ENCODE results near the gene KHDC4.

DNA sequence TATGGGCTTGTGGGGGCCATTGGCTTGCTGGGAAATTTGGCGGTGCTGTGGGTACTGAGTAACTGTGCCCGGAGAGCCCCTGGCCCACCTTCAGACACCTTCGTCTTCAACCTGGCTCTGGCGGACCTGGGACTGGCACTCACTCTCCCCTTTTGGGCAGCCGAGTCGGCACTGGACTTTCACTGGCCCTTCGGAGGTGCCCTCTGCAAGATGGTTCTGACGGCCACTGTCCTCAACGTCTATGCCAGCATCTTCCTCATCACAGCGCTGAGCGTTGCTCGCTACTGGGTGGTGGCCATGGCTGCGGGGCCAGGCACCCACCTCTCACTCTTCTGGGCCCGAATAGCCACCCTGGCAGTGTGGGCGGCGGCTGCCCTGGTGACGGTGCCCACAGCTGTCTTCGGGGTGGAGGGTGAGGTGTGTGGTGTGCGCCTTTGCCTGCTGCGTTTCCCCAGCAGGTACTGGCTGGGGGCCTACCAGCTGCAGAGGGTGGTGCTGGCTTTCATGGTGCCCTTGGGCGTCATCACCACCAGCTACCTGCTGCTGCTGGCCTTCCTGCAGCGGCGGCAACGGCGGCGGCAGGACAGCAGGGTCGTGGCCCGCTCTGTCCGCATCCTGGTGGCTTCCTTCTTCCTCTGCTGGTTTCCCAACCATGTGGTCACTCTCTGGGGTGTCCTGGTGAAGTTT is 7.8 kb upstream of the KHDC4 start:
- TF ChIP-seq EZH2 (IDR thresholded peaks at IDR 0.05; ENCODE audit: borderline replicate concordance, low read length): no peak
- TF ChIP-seq, protein P1, sequence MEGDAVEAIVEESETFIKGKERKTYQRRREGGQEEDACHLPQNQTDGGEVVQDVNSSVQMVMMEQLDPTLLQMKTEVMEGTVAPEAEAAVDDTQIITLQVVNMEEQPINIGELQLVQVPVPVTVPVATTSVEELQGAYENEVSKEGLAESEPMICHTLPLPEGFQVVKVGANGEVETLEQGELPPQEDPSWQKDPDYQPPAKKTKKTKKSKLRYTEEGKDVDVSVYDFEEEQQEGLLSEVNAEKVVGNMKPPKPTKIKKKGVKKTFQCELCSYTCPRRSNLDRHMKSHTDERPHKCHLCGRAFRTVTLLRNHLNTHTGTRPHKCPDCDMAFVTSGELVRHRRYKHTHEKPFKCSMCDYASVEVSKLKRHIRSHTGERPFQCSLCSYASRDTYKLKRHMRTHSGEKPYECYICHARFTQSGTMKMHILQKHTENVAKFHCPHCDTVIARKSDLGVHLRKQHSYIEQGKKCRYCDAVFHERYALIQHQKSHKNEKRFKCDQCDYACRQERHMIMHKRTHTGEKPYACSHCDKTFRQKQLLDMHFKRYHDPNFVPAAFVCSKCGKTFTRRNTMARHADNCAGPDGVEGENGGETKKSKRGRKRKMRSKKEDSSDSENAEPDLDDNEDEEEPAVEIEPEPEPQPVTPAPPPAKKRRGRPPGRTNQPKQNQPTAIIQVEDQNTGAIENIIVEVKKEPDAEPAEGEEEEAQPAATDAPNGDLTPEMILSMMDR (conservative IDR thresholded peaks at IDR 0.05 in 1 of 2, IDR thresholded peaks at IDR 0.05 in 1 of 2; ENCODE audit: extremely low read depth in 1 of 2, insufficient read depth in 1 of 2, low read depth in 1 of 2, low read length in 2 of 2): no peak
